GM18867 (cell line): ENCODE results near the gene RHBDF2.

Experiments
- ATAC-seq: cut with Tn5 transposase; IDR thresholded peaks from one replicate; pipeline ENCODE4 v1.9.1; 2021; ENCODE audit warnings: mild to moderate bottlenecking, moderate library complexity; ENCODE audit not compliant: unreplicated experiment

The RHBDF2 gene

GRCh38 chr17:76441686-76442340 is 59.4 kb downstream of the RHBDF2 start:
- ATAC-seq, result no peak

- ATAC-seq, result no peak
These were observed 60.4 kb downstream of the RHBDF2 start for GRCh38 chr17:76440751-76441362.

GRCh38 chr17:76439314-76439928 is 61.8 kb downstream of the RHBDF2 start:
- ATAC-seq, result no peak

- ATAC-seq, result no peak
These were observed 62.3 kb downstream of the RHBDF2 start for GRCh38 chr17:76438906-76439305.

GRCh38 chr17:76437467-76438402 is 63.5 kb downstream of the RHBDF2 start:
- ATAC-seq, result no peak

- ATAC-seq, result no peak
These were observed 65.5 kb downstream of the RHBDF2 start for GRCh38 chr17:76435751-76436150.

- ATAC-seq, result no peak
These were observed 66.4 kb downstream of the RHBDF2 start for GRCh38 chr17:76434870-76435269.

GRCh38 chr17:76433693-76434092 is 67.5 kb downstream of the RHBDF2 start:
- ATAC-seq, result no peak

GRCh38 chr17:76432712-76433336 is 68.4 kb downstream of the RHBDF2 start:
- ATAC-seq, result no peak

GRCh38 chr17:76432004-76432403 is 69.2 kb downstream of the RHBDF2 start:
- no peak for ATAC-seq

GRCh38 chr17:76431509-76431908 is 69.7 kb downstream of the RHBDF2 start:
- ATAC-seq, result no peak

- no peak for ATAC-seq
These were observed 72.7 kb downstream of the RHBDF2 start for GRCh38 chr17:76428511-76428910.

GRCh38 chr17:76427501-76428231 is 73.6 kb downstream of the RHBDF2 start:
- ATAC-seq, result no peak

GRCh38 chr17:76426853-76427252 is 74.4 kb downstream of the RHBDF2 start:
- ATAC-seq, result no peak

GRCh38 chr17:76422860-76423259 is 78.4 kb downstream of the RHBDF2 start:
- no peak for ATAC-seq

GRCh38 chr17:76422406-76422805 is 78.8 kb downstream of the RHBDF2 start:
- ATAC-seq, result no peak

GRCh38 chr17:76421044-76421407 is 80.2 kb downstream of the RHBDF2 start:
- ATAC-seq, result no peak
